Astrocyte of the hippocampus (primary cell): ENCODE data around the gene BLOC1S5.
"Not testable (repeated sequence)": the region's sequence is repeated elsewhere in the genome, so short reads cannot be mapped to it uniquely, and the experiment has no call there.

ENCODE experiments used
- DNase-seq: peaks from one replicate; pipeline ENCODE4 v3.0.0; 2011; ENCODE audit warnings: low read depth, low spot score

Gene BLOC1S5

GRCh38 chr6:7993952-7994351 is 70.2 kb downstream of the BLOC1S5 start:
- no peak for DNase-seq

GRCh38 chr6:7993399-7993798 is 70.8 kb downstream of the BLOC1S5 start:
- DNase-seq, result no peak

GRCh38 chr6:7992002-7992815 is 72.0 kb downstream of the BLOC1S5 start:
- DNase-seq, result peak; percentile 88

GRCh38 chr6:7991536-7991935 is 72.7 kb downstream of the BLOC1S5 start:
- no peak for DNase-seq

GRCh38 chr6:7986219-7986618 is 78.0 kb downstream of the BLOC1S5 start:
- no peak for DNase-seq

- not testable (repeated sequence) for DNase-seq
These were observed 80.2 kb downstream of the BLOC1S5 start for GRCh38 chr6:7983967-7984366.

- no peak for DNase-seq
These were observed 84.4 kb downstream of the BLOC1S5 start for GRCh38 chr6:7979831-7980230.

GRCh38 chr6:7978736-7979135 is 85.5 kb downstream of the BLOC1S5 start:
- DNase-seq, result peak; percentile 92

GRCh38 chr6:7976485-7977056 is 87.6 kb downstream of the BLOC1S5 start:
- DNase-seq, result no peak

GRCh38 chr6:7975764-7976146 is 88.4 kb downstream of the BLOC1S5 start:
- DNase-seq, result peak; percentile 40

- peak; percentile 94 for DNase-seq
These were observed 89.0 kb downstream of the BLOC1S5 start for GRCh38 chr6:7974938-7975763.

- DNase-seq, result no peak
These were observed 89.6 kb downstream of the BLOC1S5 start for GRCh38 chr6:7974565-7974937.

- DNase-seq, result no peak
These were observed 90.6 kb downstream of the BLOC1S5 start for GRCh38 chr6:7973584-7973983.

GRCh38 chr6:7971499-7971898 is 92.7 kb downstream of the BLOC1S5 start:
- no peak for DNase-seq

GRCh38 chr6:7970616-7971015 is 93.6 kb downstream of the BLOC1S5 start:
- no peak for DNase-seq
